Loucy (cell line): ENCODE measurements around the gene KRTAP2-1.

Experiments
- CTCF ChIP-seq: fragments of 200-600 bp; sonication (generic); conservative IDR thresholded peaks from 2 replicates; pipeline ENCODE4 v1.5.1; 2014; ENCODE audit warnings: mild to moderate bottlenecking, antibody characterized with exemption, low read length
- EZH2phosphoT487 ChIP-seq: fragments of 200-600 bp; IDR thresholded peaks from 2 replicates; pipeline ENCODE4 v1.6.1; 2018; ENCODE audit warnings: antibody characterized with exemption, mild to moderate bottlenecking, moderate library complexity, borderline replicate concordance

GRCh38 chr17:41009936-41010335, 37.2 kb downstream of the KRTAP2-1 start:
- no peak for TF ChIP-seq CTCF
- TF ChIP-seq EZH2phosphoT487, result no peak
